Astrocyte of the cerebellum (primary cell): ENCODE results near the gene SMOC1.

Experiments used
- DNase-seq: peaks from one replicate; pipeline ENCODE4 v3.0.0-alpha.2; 2011; ENCODE audit warnings: low read depth
- H3K4me3 ChIP-seq: 2 replicates; pipeline ENCODE4 v1.5.1; 2011; ENCODE audit warnings: mild to moderate bottlenecking, low read depth, low read length, moderate library complexity
- CTCF ChIP-seq: IDR thresholded peaks from 2 replicates; pipeline ENCODE4 v1.5.1; 2012; ENCODE audit warnings: low read length, low read depth, moderate library complexity, mild to moderate bottlenecking; ENCODE audit errors: missing control alignments
- in situ Hi-C: cut with HindIII; loops from 2 replicates; pipeline ENCODE4 v1.10.0; 2017; ENCODE audit warnings: low sequenced_read_pairs

Gene SMOC1

GRCh38 chr14:70078329-70078728, 199.1 kb downstream of the SMOC1 start:
- DNase-seq = no peak
- in situ Hi-C loops = no loop called here
- no peak for TF ChIP-seq CTCF
- H3K4me3 ChIP-seq = no peak overlapping the region

DNA sequence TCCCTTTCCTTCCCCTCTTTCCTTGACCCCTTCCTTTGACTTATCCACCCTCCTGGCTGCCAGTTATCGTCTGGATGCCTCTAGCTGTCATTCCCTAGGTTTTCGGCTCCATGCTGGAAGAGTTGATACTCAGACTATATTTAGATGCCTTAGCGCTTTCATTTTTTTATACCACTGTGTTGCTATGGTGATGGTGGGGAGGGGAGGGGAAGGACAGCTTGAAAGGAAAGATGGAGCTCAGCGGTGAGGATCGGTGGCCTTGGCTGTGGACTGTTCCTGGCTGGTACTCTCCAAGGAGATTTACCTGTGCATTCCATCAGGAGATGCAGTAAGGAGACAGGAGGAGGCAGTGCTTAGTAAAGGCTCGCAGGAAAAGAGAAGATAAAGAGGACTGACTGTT, 200.9 kb downstream of the SMOC1 start:
- in situ Hi-C loops = no loop called here
- H3K4me3 ChIP-seq = no peak overlapping the region
- TF ChIP-seq CTCF = no peak
- DNase-seq = no peak
